HepG2 (cell line): ENCODE results near the gene FAF1. TPM values are rescaled to one million over a fixed set of nuclear protein-coding genes. Genes with fewer than 3 reads are reported as not detected.

Experiments
- CEBPG ChIP-seq: IDR thresholded peaks from 2 replicates; pipeline ENCODE4 v1.6.1; 2016
- FOXA1 ChIP-seq, 2 experiments: fragments of 450-650 bp in 1 of 2; sonication (generic) in 1 of 2; formaldehyde crosslinking in 1 of 2; IDR thresholded peaks; 2 replicates each; pipeline versions ENCODE4 v1.4.0 to v1.6.1; 2016 to 2020; ENCODE audit warnings: missing genetic modification reagents in 1 of 2
- FOXO1 ChIP-seq: sonication (generic); formaldehyde crosslinking; IDR thresholded peaks from 2 replicates; pipeline ENCODE4 v1.4.0; 2020; ENCODE audit warnings: missing genetic modification reagents
- NFE2L2 ChIP-seq: fragments of 150-350 bp; IDR thresholded peaks from 2 replicates; pipeline ENCODE4 v1.6.1; 2014; ENCODE audit warnings: low read length
- PLRG1 ChIP-seq: fragments of 450-650 bp; conservative IDR thresholded peaks from 2 replicates; pipeline ENCODE4 v1.6.1; 2016
- SP1 ChIP-seq, 2 experiments: fragments of 450-650 bp in 1 of 2; sonication (generic) in 1 of 2; formaldehyde crosslinking in 1 of 2; IDR thresholded peaks; 2 replicates each; pipeline versions ENCODE4 v1.4.0 to v1.6.1; 2016 to 2020; ENCODE audit warnings: missing genetic modification reagents in 1 of 2
- ZNF354B ChIP-seq: sonication (generic); formaldehyde crosslinking; IDR thresholded peaks from 2 replicates; pipeline ENCODE4 v1.8.0; 2022; ENCODE audit warnings: mild to moderate bottlenecking, missing genetic modification reagents
- ZNF460 ChIP-seq: sonication (generic); formaldehyde crosslinking; IDR thresholded peaks from 2 replicates; pipeline ENCODE4 v1.5.1; 2020; ENCODE audit warnings: missing genetic modification reagents, mild to moderate bottlenecking, borderline replicate concordance
- polyA plus RNA-seq, 8 experiments: library from polyadenylated mRNA; depleted of rRNA in 3 of 8; stranded (reverse) in 7 of 8; unstranded in 1 of 8; fragments of >200 nt; fragmentation: Illumina TruSeq in 4 of 8; extraction: Trizol in 4 of 8; gene quantifications; 2 replicates each; pipeline versions ENCODE4 v1.2.1 to v1.2.3, GENCODE V29; 2011 to 2016; ENCODE audit warnings: low read depth in 4 of 8, missing spikeins in 1 of 8, mixed read lengths in 1 of 8; ENCODE audit not compliant: insufficient read depth in 1 of 8
- total RNA-seq, 5 experiments: library from RNA; depleted of rRNA; stranded (reverse); fragments of >200 nt; fragmentation: Illumina TruSeq; extraction: Trizol; gene quantifications; 2 replicates each; pipeline ENCODE4 v1.2.3, GENCODE V29; 2016; ENCODE audit warnings: low read depth in 1 of 5
- TF ChIP-seq, protein P1 (sequence below): IDR thresholded peaks from 2 replicates; pipeline ENCODE4 v1.6.1; 2012; ENCODE audit warnings: low read length, improper control_type of control experiment
- TF ChIP-seq, protein P2 (sequence below): sonication (generic); formaldehyde crosslinking; IDR thresholded peaks from 2 replicates; pipeline ENCODE4 v1.5.0; 2020; ENCODE audit warnings: mild to moderate bottlenecking, missing genetic modification reagents, borderline replicate concordance
- TF ChIP-seq, protein P3 (sequence below): sonication (generic); formaldehyde crosslinking; IDR thresholded peaks from 2 replicates; pipeline ENCODE4 v1.5.0; 2020; ENCODE audit warnings: missing genetic modification reagents, mild to moderate bottlenecking, borderline replicate concordance
- TF ChIP-seq, protein P4 (sequence below): IDR thresholded peaks from 2 replicates; pipeline ENCODE4 v1.6.1; 2016
- TF ChIP-seq, protein P5 (sequence below): sonication (generic); formaldehyde crosslinking; IDR thresholded peaks from 2 replicates; pipeline ENCODE4 v1.4.0; 2020; ENCODE audit warnings: missing genetic modification reagents, borderline replicate concordance

The FAF1 gene
- total and polyA plus RNA-seq, 2 of the 13 experiments (the other 11 are each of a cell fraction or from before 2014, with no cell fraction given) = 19.4 to 63.3 TPM

DNA sequence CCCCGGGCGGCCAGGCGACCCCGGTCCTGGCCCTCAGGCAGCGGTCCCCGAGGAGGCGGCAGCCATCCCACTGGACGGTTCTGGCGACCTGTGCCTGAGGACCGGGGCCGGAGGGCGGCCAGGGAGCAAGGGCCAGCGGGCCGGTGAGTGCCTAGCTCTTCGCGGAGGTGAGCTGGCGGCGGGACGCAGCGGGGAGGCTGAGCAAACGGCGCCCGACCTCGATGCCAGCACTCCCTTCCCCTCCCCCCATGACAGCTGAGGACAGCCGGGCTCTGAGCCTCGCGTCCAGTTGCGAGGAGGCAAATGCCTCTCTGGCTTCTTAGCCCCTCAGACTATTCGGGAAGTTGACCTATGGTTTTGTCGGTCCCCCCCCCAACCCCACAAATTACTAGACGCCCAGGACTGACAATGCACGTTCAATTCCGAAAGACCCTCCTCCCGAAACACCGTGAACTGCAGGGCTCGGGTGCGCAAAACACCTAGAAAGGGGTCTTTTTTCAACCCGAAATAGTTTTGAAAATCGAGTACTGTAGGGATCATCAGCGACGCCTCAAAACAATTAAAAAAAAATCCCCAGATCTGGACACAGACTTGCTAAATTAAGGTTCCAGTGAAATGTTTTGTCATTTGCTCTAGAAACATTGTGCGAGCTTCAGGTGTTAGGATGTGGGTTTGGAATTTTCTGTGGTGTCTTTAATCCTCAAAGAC, 18.2 kb upstream of the FAF1 start (continued):
- TF ChIP-seq, protein P1, sequence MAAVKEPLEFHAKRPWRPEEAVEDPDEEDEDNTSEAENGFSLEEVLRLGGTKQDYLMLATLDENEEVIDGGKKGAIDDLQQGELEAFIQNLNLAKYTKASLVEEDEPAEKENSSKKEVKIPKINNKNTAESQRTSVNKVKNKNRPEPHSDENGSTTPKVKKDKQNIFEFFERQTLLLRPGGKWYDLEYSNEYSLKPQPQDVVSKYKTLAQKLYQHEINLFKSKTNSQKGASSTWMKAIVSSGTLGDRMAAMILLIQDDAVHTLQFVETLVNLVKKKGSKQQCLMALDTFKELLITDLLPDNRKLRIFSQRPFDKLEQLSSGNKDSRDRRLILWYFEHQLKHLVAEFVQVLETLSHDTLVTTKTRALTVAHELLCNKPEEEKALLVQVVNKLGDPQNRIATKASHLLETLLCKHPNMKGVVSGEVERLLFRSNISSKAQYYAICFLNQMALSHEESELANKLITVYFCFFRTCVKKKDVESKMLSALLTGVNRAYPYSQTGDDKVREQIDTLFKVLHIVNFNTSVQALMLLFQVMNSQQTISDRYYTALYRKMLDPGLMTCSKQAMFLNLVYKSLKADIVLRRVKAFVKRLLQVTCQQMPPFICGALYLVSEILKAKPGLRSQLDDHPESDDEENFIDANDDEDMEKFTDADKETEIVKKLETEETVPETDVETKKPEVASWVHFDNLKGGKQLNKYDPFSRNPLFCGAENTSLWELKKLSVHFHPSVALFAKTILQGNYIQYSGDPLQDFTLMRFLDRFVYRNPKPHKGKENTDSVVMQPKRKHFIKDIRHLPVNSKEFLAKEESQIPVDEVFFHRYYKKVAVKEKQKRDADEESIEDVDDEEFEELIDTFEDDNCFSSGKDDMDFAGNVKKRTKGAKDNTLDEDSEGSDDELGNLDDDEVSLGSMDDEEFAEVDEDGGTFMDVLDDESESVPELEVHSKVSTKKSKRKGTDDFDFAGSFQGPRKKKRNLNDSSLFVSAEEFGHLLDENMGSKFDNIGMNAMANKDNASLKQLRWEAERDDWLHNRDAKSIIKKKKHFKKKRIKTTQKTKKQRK = no peak
- TF ChIP-seq ZNF354B (no peak), NFE2L2 (no peak), CEBPG (CRISPR knock-in tag) (no peak), SP1 (IDR thresholded peaks at IDR 0.05) (no peak), SP1 (CRISPR knock-in tag; IDR thresholded peaks at IDR 0.05) (no peak), PLRG1 (no peak), FOXA1 (IDR thresholded peaks at IDR 0.05) (no peak), FOXA1 (CRISPR knock-in tag; IDR thresholded peaks at IDR 0.05) (no peak), ZNF460 (CRISPR knock-in tag) (no peak), FOXO1 (no peak)
- TF ChIP-seq, protein P2, sequence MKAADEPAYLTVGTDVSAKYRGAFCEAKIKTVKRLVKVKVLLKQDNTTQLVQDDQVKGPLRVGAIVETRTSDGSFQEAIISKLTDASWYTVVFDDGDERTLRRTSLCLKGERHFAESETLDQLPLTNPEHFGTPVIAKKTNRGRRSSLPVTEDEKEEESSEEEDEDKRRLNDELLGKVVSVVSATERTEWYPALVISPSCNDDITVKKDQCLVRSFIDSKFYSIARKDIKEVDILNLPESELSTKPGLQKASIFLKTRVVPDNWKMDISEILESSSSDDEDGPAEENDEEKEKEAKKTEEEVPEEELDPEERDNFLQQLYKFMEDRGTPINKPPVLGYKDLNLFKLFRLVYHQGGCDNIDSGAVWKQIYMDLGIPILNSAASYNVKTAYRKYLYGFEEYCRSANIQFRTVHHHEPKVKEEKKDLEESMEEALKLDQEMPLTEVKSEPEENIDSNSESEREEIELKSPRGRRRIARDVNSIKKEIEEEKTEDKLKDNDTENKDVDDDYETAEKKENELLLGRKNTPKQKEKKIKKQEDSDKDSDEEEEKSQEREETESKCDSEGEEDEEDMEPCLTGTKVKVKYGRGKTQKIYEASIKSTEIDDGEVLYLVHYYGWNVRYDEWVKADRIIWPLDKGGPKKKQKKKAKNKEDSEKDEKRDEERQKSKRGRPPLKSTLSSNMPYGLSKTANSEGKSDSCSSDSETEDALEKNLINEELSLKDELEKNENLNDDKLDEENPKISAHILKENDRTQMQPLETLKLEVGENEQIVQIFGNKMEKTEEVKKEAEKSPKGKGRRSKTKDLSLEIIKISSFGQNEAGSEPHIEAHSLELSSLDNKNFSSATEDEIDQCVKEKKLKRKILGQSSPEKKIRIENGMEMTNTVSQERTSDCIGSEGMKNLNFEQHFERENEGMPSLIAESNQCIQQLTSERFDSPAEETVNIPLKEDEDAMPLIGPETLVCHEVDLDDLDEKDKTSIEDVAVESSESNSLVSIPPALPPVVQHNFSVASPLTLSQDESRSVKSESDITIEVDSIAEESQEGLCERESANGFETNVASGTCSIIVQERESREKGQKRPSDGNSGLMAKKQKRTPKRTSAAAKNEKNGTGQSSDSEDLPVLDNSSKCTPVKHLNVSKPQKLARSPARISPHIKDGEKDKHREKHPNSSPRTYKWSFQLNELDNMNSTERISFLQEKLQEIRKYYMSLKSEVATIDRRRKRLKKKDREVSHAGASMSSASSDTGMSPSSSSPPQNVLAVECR (CRISPR knock-in tag) = peak; percentile 77
- TF ChIP-seq, protein P3, sequence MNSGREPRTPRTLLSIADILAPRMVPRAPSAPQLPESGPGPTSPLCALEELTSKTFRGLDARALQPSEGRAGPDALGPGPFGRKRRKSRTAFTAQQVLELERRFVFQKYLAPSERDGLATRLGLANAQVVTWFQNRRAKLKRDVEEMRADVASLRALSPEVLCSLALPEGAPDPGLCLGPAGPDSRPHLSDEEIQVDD (CRISPR knock-in tag) = no peak
- TF ChIP-seq, protein P4, sequence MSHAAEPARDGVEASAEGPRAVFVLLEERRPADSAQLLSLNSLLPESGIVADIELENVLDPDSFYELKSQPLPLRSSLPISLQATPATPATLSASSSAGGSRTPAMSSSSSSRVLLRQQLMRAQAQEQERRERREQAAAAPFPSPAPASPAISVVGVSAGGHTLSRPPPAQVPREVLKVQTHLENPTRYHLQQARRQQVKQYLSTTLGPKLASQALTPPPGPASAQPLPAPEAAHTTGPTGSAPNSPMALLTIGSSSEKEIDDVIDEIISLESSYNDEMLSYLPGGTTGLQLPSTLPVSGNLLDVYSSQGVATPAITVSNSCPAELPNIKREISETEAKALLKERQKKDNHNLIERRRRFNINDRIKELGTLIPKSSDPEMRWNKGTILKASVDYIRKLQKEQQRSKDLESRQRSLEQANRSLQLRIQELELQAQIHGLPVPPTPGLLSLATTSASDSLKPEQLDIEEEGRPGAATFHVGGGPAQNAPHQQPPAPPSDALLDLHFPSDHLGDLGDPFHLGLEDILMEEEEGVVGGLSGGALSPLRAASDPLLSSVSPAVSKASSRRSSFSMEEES (CRISPR knock-in tag) = no peak
- TF ChIP-seq, protein P5, sequence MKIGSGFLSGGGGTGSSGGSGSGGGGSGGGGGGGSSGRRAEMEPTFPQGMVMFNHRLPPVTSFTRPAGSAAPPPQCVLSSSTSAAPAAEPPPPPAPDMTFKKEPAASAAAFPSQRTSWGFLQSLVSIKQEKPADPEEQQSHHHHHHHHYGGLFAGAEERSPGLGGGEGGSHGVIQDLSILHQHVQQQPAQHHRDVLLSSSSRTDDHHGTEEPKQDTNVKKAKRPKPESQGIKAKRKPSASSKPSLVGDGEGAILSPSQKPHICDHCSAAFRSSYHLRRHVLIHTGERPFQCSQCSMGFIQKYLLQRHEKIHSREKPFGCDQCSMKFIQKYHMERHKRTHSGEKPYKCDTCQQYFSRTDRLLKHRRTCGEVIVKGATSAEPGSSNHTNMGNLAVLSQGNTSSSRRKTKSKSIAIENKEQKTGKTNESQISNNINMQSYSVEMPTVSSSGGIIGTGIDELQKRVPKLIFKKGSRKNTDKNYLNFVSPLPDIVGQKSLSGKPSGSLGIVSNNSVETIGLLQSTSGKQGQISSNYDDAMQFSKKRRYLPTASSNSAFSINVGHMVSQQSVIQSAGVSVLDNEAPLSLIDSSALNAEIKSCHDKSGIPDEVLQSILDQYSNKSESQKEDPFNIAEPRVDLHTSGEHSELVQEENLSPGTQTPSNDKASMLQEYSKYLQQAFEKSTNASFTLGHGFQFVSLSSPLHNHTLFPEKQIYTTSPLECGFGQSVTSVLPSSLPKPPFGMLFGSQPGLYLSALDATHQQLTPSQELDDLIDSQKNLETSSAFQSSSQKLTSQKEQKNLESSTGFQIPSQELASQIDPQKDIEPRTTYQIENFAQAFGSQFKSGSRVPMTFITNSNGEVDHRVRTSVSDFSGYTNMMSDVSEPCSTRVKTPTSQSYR (CRISPR knock-in tag) = peak; percentile 97
